ENCODE results near the gene ACTL10. TPM values are rescaled to one million over a fixed set of nuclear protein-coding genes. Genes with fewer than 3 reads are reported as not detected.

The ACTL10 gene
- total and polyA plus RNA-seq, 2 of the 13 experiments (the other 11 are each of a cell fraction or from before 2014, with no cell fraction given), result not detected

- peak; percentile 98 for TF ChIP-seq ZGPAT (CRISPR knock-in tag; IDR thresholded peaks at IDR 0.05)
- peak; percentile 69 for TF ChIP-seq JUND (CRISPR knock-in tag; IDR thresholded peaks at IDR 0.05)
- no peak; the same call in 1 of the 2 replicates for TF ChIP-seq MEIS1 (CRISPR knock-in tag; IDR thresholded peaks at IDR 0.05; ENCODE audit: borderline replicate concordance)
- TF ChIP-seq WIZ (CRISPR knock-in tag; IDR thresholded peaks at IDR 0.05), result peak; percentile 67; the same call in 1 of the 2 replicates
- TF ChIP-seq HNRNPK (IDR thresholded peaks at IDR 0.05; ENCODE audit: low read depth, low read length, poor library complexity, severe bottlenecking), result peak; percentile 91
- no peak for TF ChIP-seq ZNF382 (CRISPR knock-in tag; IDR thresholded peaks at IDR 0.05; ENCODE audit: borderline replicate concordance)
- TF ChIP-seq CBX5 (CRISPR knock-in tag; IDR thresholded peaks at IDR 0.05; ENCODE audit: borderline replicate concordance), result peak; percentile 11; the same call in 1 of the 2 replicates
- TF ChIP-seq HIC2 (CRISPR knock-in tag; IDR thresholded peaks at IDR 0.05; ENCODE audit: low read depth), result peak; percentile 79; the same call in 1 of the 2 replicates
- peak; percentile 67 for TF ChIP-seq ZSCAN20 (CRISPR knock-in tag; IDR thresholded peaks at IDR 0.05; ENCODE audit: borderline replicate concordance)
- peak; percentile 38; the same call in 1 of the 2 replicates for TF ChIP-seq BHLHE40 (IDR thresholded peaks at IDR 0.05; ENCODE audit: low read length)
- TF ChIP-seq PRMT3 (CRISPR knock-in tag; IDR thresholded peaks at IDR 0.05; ENCODE audit: borderline replicate concordance, low read depth), result peak; percentile 98
- TF ChIP-seq LRRFIP1 (CRISPR knock-in tag; conservative IDR thresholded peaks at IDR 0.05), result no peak
- no peak; the same call in 1 of the 2 replicates for TF ChIP-seq PPARG (CRISPR knock-in tag; conservative IDR thresholded peaks at IDR 0.05)
- TF ChIP-seq HNRNPLL (IDR thresholded peaks at IDR 0.05; ENCODE audit: low read depth, low read length, poor library complexity, severe bottlenecking), result peak; percentile 93
- TF ChIP-seq NR2C2 (CRISPR knock-in tag; IDR thresholded peaks at IDR 0.05; ENCODE audit: borderline replicate concordance), result peak; percentile 13; the same call in 1 of the 2 replicates
- peak; percentile 99 for TF ChIP-seq ZNF687 (CRISPR knock-in tag; IDR thresholded peaks at IDR 0.05)
- TF ChIP-seq SSRP1 (CRISPR knock-in tag; IDR thresholded peaks at IDR 0.05), result no peak; the same call in 1 of the 2 replicates
These were observed 3.3 kb upstream of the ACTL10 start (continued) for GRCh38 chr20:33663161-33664084.
